Measurements from ENCODE around the gene C6orf120. TPM values are rescaled to one million over a fixed set of nuclear protein-coding genes. Genes with fewer than 3 reads are reported as not detected.

The C6orf120 gene
- total and polyA plus RNA-seq, 9 of the 15 experiments (the other 6 are each of a cell fraction or from before 2014, with no cell fraction given): 7.7 to 44.9 (median 34.8) TPM

GRCh38 chr6:169752074-169752623 lies 50.2 kb downstream of the C6orf120 start (continued):
- TF ChIP-seq RBM14 (IDR thresholded peaks at IDR 0.05; ENCODE audit: borderline replicate concordance, insufficient read depth, low read depth, low read length): no peak
- TF ChIP-seq ZBTB9 (CRISPR knock-in tag; IDR thresholded peaks at IDR 0.05): no peak
- TF ChIP-seq TEAD4 (IDR thresholded peaks at IDR 0.05; ENCODE audit: low read length): no peak
- 0 out of 2 replicates have a peak, but pooled peaks have one; percentile 20 for TF ChIP-seq TEAD4 (CRISPR knock-in tag; IDR thresholded peaks at IDR 0.05; ENCODE audit: borderline replicate concordance)
- TF ChIP-seq SMARCB1 (IDR thresholded peaks at IDR 0.05; ENCODE audit: insufficient read length, low read depth): no peak
- TF ChIP-seq POLR2AphosphoS2 (IDR thresholded peaks at IDR 0.05; ENCODE audit: low read length): no peak; the same call in 1 of the 2 replicates
- no peak for TF ChIP-seq ZNF586 (CRISPR knock-in tag; conservative IDR thresholded peaks at IDR 0.05)
- TF ChIP-seq SPI1 (IDR thresholded peaks at IDR 0.05; ENCODE audit: borderline replicate concordance, low read depth, low read length): no peak
- no peak for TF ChIP-seq RFX1 (IDR thresholded peaks at IDR 0.05)
- TF ChIP-seq FUS (optimal IDR thresholded peaks at IDR 0.05; ENCODE audit: low read depth, low read length): no peak
- TF ChIP-seq ZNF644 (tag; IDR thresholded peaks at IDR 0.05; ENCODE audit: low read depth): peak; percentile 55
- TF ChIP-seq NFIC (IDR thresholded peaks at IDR 0.05): no peak
- TF ChIP-seq ZNF507 (tag; conservative IDR thresholded peaks at IDR 0.05): no peak
- no peak for TF ChIP-seq PHB2 (IDR thresholded peaks at IDR 0.05; ENCODE audit: low read depth)
- no peak for TF ChIP-seq VEZF1 (CRISPR knock-in tag; IDR thresholded peaks at IDR 0.05)
- no peak for TF ChIP-seq ZNF830 (CRISPR knock-in tag; IDR thresholded peaks at IDR 0.05)

All from K562 (cell line).